ENCODE results near the gene CHCHD6.

CHCHD6 gene

GRCh38 chr3:126834596-126835471 lies 130.8 kb downstream of the CHCHD6 start:
- DNase-seq, result no peak

DNA sequence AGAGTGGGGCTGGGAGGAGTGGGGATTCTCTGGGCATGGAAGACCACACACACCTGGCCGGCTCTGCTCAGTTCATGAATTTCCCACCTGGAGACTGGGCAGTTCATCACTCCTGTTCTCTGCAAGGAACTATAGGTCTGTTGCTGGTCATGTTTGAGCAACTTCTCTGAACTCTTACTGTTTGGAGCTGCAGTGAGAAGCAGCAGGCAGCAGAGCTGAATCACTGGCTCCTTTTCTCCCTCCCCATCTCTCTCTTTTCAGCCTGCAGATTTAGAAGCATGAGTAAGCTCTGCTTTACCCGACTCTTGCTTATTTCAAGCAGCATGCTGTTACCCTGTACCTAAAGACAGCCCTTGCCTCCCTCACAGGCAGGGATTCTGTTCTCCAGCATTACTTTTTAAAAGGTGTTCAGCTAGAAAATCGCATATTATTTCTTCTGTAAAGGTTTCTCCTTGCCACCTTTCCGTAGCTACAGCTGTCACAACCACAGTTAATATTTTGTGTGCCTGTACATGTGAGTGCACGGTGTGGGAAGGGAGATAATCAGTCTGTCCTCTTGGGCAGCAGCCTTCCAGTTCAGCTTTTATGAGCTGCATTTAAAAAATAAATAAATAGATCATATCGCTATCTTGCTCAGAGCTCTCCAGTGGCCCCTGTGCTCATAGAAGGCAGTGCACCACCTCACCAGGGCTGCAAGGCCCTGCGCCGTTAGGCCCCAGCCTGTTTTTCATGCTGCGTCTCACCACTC lies 131.6 kb downstream of the CHCHD6 start:
- no peak for DNase-seq

- no peak for DNase-seq
Measured at GRCh38 chr3:126836220-126836860, 132.3 kb downstream of the CHCHD6 start.

DNA sequence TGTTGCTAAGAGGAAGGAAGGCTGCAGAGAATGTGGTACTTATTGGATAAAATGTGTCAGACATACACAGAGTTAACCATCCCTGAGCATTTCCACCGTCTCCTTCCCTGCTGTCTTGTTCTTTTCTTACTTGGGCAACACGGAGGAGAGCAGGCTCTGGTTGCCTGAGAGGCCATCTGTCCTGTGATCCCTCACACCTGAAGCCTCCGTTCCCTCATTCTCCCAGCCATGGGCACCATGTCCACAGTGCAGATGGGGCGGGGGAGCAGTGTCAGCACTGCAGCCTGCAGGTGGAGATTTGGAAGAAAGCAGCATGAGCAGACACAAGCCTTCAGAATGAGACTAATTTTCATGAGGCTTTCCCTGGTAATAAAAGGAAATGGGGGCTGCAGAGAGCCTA lies 133.7 kb downstream of the CHCHD6 start:
- DNase-seq, result no peak

GRCh38 chr3:126845920-126846715 lies 142.1 kb downstream of the CHCHD6 start:
- no peak for DNase-seq

DNA sequence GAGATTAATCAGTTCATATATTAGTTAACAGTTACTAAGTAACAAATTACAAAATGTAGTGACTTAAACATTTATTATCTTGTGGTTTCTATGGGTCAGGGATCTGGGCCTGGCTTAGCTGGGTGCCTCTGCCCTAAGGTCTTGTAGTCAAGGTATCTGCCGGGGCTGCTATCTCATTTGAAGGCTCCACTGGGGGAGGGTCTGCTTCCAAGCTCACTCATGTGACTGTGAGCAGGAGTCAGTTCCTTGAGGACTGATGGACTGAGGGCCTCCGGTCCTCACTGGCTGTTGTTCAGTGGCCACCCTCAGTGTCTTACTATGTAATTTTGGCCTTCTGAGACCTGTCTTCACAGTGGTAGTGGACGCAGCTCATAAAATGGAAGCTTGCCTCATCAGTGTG lies 143.0 kb downstream of the CHCHD6 start:
- DNase-seq, result no peak

- DNase-seq, result no peak
Measured at GRCh38 chr3:126848991-126849390, 145.0 kb downstream of the CHCHD6 start.

GRCh38 chr3:126849768-126850167 lies 145.7 kb downstream of the CHCHD6 start:
- no peak for DNase-seq

DNA sequence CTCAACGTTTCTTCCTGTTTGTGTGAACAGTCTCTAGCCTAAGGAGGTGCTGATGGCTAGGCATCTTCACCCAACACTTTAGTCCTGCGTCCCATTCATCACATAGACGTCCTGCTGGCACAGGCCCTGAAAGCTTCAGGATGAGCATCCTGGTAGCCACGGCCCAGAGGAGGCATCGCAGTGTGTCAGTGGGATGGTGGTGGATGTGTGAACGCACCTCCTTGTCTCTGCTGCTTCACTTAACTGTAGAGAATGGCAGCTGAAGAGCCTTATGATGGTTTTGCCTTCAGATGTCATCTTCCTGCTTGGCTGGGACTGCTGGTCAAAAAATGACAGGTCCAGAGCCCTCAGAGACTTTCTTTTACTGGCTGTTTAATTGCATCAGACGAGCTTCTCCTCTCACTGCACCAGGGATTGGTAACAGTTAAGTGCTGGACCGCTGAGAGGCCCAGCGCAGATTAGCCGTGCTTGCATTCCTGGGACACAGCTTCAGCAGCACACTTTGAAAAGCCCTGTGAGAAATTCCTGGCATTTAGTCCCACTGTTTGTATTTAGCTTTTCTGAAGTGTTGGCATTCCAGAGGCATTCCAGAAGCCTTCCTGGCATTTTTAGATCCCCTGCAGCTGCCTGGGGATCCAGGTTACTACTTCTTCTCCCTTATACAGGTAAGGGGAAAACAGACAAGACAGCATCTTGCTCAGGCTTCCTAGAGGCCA lies 146.5 kb downstream of the CHCHD6 start:
- no peak for DNase-seq

GRCh38 chr3:126851382-126851781 lies 147.3 kb downstream of the CHCHD6 start:
- no peak for DNase-seq

DNA sequence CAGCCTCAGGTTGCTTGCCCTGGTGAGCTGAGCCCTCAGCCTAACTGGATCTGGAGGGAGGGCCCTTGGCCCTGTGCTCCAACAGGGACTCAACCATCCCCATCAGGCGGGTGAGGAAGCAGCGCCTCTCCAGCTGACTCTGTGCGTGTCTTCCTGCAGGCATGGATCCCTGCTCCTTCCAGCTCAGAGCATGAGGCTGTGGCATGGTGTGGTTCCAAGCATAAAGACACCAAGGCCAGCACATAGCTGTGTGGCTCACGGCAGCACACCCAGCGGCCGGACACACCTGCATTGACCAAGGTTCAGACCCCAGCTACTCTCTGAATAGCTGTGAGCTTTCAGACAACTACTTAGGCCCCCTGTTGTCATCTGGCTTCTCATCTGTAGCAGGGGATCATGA lies 147.9 kb downstream of the CHCHD6 start:
- no peak for DNase-seq

DNA sequence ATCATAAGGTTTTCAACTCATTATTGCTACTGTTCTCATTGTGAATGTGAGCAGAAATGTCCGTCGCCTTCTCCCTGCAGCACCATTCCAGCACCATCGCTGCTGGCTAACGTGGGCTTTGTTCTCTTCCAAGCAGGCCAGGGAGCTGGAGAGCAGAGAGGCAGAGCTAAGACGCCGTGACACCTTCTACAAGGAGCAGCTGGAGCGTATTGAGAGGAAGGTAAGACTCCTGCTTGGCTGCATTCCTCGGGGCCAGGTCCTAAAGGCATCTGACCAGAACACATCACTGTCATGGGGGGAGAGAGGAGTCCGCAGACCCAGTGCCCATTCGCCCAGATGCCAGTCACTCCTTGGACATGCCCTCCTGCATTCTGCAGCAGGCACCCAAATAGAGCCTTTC lies 148.5 kb downstream of the CHCHD6 start:
- no peak for DNase-seq

- DNase-seq, result no peak
Measured at GRCh38 chr3:126854666-126855065, 150.6 kb downstream of the CHCHD6 start.

DNA sequence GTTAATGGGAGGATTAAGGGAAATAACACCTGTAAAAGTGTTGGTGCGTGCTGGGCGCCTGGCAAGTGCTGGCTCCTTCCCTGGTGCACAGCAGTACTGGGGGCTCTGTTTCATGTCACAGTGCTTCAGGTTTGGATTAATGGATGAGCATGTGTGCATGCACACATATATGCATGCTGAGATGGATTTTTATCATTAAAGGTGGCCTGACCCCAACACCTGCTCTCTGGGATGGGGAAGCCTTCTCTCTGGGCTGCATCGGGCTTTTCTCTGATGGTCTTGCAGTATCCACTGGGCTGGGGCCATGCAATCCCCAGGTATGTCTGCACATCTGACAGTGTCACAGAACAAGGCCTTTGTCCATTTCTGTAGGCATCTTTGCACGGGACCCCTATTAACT lies 151.3 kb downstream of the CHCHD6 start:
- no peak for DNase-seq

DNA sequence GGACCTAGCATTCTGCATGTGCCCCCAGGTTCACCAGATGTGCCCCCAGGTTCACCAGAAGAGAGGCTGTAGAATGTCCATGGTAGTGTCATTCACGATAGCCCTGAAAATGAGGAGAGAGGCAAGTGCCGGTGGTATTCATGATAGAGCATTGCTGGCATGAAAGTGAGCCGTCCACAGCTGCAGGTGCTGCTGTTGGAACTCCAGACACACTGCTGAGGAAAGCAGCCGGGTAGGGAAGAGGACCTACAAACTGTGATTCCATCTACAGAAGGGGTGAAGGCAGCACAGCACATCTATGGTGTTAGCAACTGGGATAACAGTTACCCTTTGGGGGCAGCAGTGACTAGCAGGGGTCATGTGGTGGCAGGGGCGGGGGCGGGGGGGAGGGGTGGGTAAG lies 153.9 kb downstream of the CHCHD6 start:
- no peak for DNase-seq

- DNase-seq, result no peak
Measured at GRCh38 chr3:126858401-126858800, 154.4 kb downstream of the CHCHD6 start.

GRCh38 chr3:126858887-126859286 lies 154.8 kb downstream of the CHCHD6 start:
- DNase-seq, result no peak

GRCh38 chr3:126859415-126860246 lies 155.6 kb downstream of the CHCHD6 start:
- no peak for DNase-seq

- DNase-seq, result no peak
Measured at GRCh38 chr3:126865736-126866135, 161.7 kb downstream of the CHCHD6 start.

- DNase-seq, result no peak
Measured at GRCh38 chr3:126866175-126866759, 162.2 kb downstream of the CHCHD6 start.

All from bone marrow (tissue), 2 donors.